ENCODE data around the gene CCDC142. TPM values are rescaled to one million over a fixed set of nuclear protein-coding genes. Genes with fewer than 3 reads are reported as not detected.

Gene CCDC142
- total RNA-seq, 4 donors from 2014 or later: 6.5 to 24.6 (median 14.5) TPM

- TF ChIP-seq CTCF (IDR thresholded peaks at IDR 0.05) (no peak), POLR2A (IDR thresholded peaks at IDR 0.05) (no peak)
Measured at GRCh38 chr2:74481431-74481830, 1.4 kb downstream of the CCDC142 start.

GRCh38 chr2:74474899-74475298, 7.9 kb downstream of the CCDC142 start:
- intact Hi-C loops (cut with DNase I): no loop called here
- WGBS, 2 donors: 92 to 98% methylated on average over 2 to 3 of the region's 5 CpGs
- DNase-seq: no peak
- peaks cover 6 to 36% (median 19%) of the 10 kb centered on the region in 3 donors for H3K4me1 ChIP-seq
- no peak overlapping the region for H3K27ac ChIP-seq
- no peaks in the 10 kb centered on the region for H3K9me3 ChIP-seq
- no peaks in the 10 kb centered on the region for H3K27me3 ChIP-seq
- H3K4me3 ChIP-seq: no peak overlapping the region
- peak in 2 of 6 experiments; percentile 5 to 13 for TF ChIP-seq CTCF (IDR thresholded peaks at IDR 0.05)
- TF ChIP-seq POLR2A (IDR thresholded peaks at IDR 0.05): no peak
- H3K36me3 ChIP-seq: peaks cover 10 to 54% (median 11%) of the 10 kb centered on the region in 3 donors

More at GRCh38 chr2:74481431-74481830, 1.4 kb downstream of the CCDC142 start:
- DNase-seq: no peak
- H3K36me3 ChIP-seq: peaks cover 0 to 58% (median 3%) of the 10 kb centered on the region in 3 donors
- peaks cover 21 to 48% (median 24%) of the 10 kb centered on the region in 3 donors for H3K4me1 ChIP-seq
- no peaks in the 10 kb centered on the region for H3K27me3 ChIP-seq
- H3K4me3 ChIP-seq: peak overlapping the region; percentile 68 to 96 (median 84)
- H3K27ac ChIP-seq: peak overlapping the region in 3 of 4 donors; percentile 88 to 97 (median 93)
- intact Hi-C loops (cut with DNase I): loop anchor here (5.0 to 10.0 kb wide), 2 partner anchors 46 to 103 kb away; partner anchors contain the start of genes AUP1, DQX1 and HTRA2
- no peaks in the 10 kb centered on the region for H3K9me3 ChIP-seq
- WGBS, 2 donors: 83% methylated on average over 1 of the region's 3 CpGs; no CpG with 5 or more reads in 1 of the 2 donors

GRCh38 chr2:74474481-74474880, 8.3 kb downstream of the CCDC142 start:
- Histone ChIP-seq H3K27me3 (no peaks in the 10 kb centered on the region), H3K36me3 (peaks cover 10 to 50% (median 11%) of the 10 kb centered on the region in 3 donors), H3K4me3 (no peak overlapping the region), H3K27ac (no peak overlapping the region), H3K9me3 (no peaks in the 10 kb centered on the region), H3K4me1 (peaks cover 6 to 33% (median 19%) of the 10 kb centered on the region in 3 donors)
- DNase-seq: no peak
- intact Hi-C loops (cut with DNase I): no loop called here
- TF ChIP-seq POLR2A (IDR thresholded peaks at IDR 0.05) (no peak), CTCF (IDR thresholded peaks at IDR 0.05) (no peak)
- 77% methylated on average over 5 of the region's 6 CpGs; no CpG with 5 or more reads in 1 of the 2 donors for WGBS, 2 donors

- Histone ChIP-seq H3K9me3 (no peaks in the 10 kb centered on the region), H3K27me3 (no peaks in the 10 kb centered on the region), H3K36me3 (peaks cover 9 to 35% (median 10%) of the 10 kb centered on the region in 3 donors), H3K4me1 (peaks cover 6 to 27% (median 19%) of the 10 kb centered on the region in 3 donors), H3K27ac (peak overlapping the region; percentile 88 to 92 (median 91)), H3K4me3 (peak overlapping the region; percentile 51 to 86 (median 68))
- no peak for TF ChIP-seq CTCF (IDR thresholded peaks at IDR 0.05)
- 3 to 14% methylated on average over 7 of the region's 7 CpGs for WGBS, 2 donors
- DNase-seq: no peak
- intact Hi-C loops (cut with DNase I): no loop called here
Measured at GRCh38 chr2:74472945-74473258, 9.9 kb downstream of the CCDC142 start.

- 0 to 1% methylated on average over 20 to 24 of the region's 66 CpGs for WGBS, 2 donors
- peak; percentile 60 for DNase-seq
- peaks cover 9 to 29% (median 10%) of the 10 kb centered on the region in 3 donors for H3K36me3 ChIP-seq
- H3K4me3 ChIP-seq: peak within 1 kb of the TSS; percentile 51 to 86 (median 68)
- TF ChIP-seq POLR2A (IDR thresholded peaks at IDR 0.05) (peak in 3 of 4 donors; percentile 28 to 78 (median 62)), CTCF (IDR thresholded peaks at IDR 0.05) (peak in 1 of 6 experiments; percentile 17)
- H3K4me1 ChIP-seq: peaks cover 6 to 27% (median 19%) of the 10 kb centered on the region in 3 donors
- no peaks in the 10 kb centered on the region for H3K27me3 ChIP-seq
- H3K9me3 ChIP-seq: no peaks in the 10 kb centered on the region
- H3K27ac ChIP-seq: peak within 1 kb of the TSS; percentile 88 to 92 (median 91)
- intact Hi-C loops (cut with DNase I): no loop called here
Measured at GRCh38 chr2:74472086-74472944, 10.5 kb downstream of the CCDC142 start, which contains the start of gene MRPL53. TSS of gene MRPL53 (minus strand) at chr2:74472680. CDS start at chr2:74472660, 20 bp downstream.
